HCT116 (cell line): ENCODE data around the gene PAPOLG.

Source experiments
- CTCF ChIP-seq, 3 experiments: fragments of 200-600 bp in 1 of 3; sonication (generic) in 1 of 3; IDR thresholded peaks in 2 of 3; conservative IDR thresholded peaks in 1 of 3; 2 replicates each; pipeline ENCODE4 v1.5.1; 2012 to 2017; ENCODE audit warnings: low read depth in 2 of 3, low read length in 2 of 3, antibody characterized with exemption in 1 of 3, borderline replicate concordance in 1 of 3, control low read depth in 1 of 3, mild to moderate bottlenecking in 1 of 3, mixed read lengths in 1 of 3, mixed run types in 1 of 3, moderate library complexity in 1 of 3; ENCODE audit not compliant: insufficient read depth in 1 of 3
- ELF1 ChIP-seq: IDR thresholded peaks from 2 replicates; pipeline ENCODE4 v1.6.1; 2012; ENCODE audit warnings: low read depth, borderline replicate concordance
- EZH2 ChIP-seq: fragments of 200-600 bp; sonication (generic); IDR thresholded peaks from 2 replicates; pipeline ENCODE4 v1.6.1; 2017; ENCODE audit warnings: antibody characterized with exemption, mixed run types
- EZH2phosphoT487 ChIP-seq: fragments of 200-600 bp; IDR thresholded peaks from 2 replicates; pipeline ENCODE4 v1.6.1; 2018; ENCODE audit warnings: antibody characterized with exemption, borderline replicate concordance
- MAX ChIP-seq: IDR thresholded peaks from 2 replicates; pipeline ENCODE4 v1.6.1; 2012
- POLR2A ChIP-seq: IDR thresholded peaks from 2 replicates; pipeline ENCODE4 v1.7.0; 2011; ENCODE audit warnings: borderline replicate concordance; ENCODE audit not compliant: insufficient read depth, insufficient read length; ENCODE audit errors: extremely low read depth
- POLR2AphosphoS5 ChIP-seq: IDR thresholded peaks from 2 replicates; pipeline ENCODE4 v1.6.1; 2011; ENCODE audit warnings: mild to moderate bottlenecking, low read depth, low read length, moderate library complexity
- RAD21 ChIP-seq: IDR thresholded peaks from 2 replicates; pipeline ENCODE4 v1.6.1; 2012; ENCODE audit warnings: low read depth, mild to moderate bottlenecking
- SIN3A ChIP-seq: IDR thresholded peaks from 2 replicates; pipeline ENCODE4 v1.6.1; 2012; ENCODE audit warnings: low read depth
- SRF ChIP-seq: IDR thresholded peaks from 2 replicates; pipeline ENCODE4 v1.6.1; 2012; ENCODE audit warnings: low read depth
- TCF7L2 ChIP-seq: IDR thresholded peaks from 2 replicates; pipeline ENCODE4 v1.7.0; 2011; ENCODE audit warnings: borderline replicate concordance, inconsistent platforms; ENCODE audit not compliant: insufficient read depth, insufficient read length; ENCODE audit errors: extremely low read depth
- YY1 ChIP-seq: IDR thresholded peaks from 2 replicates; pipeline ENCODE4 v1.6.1; 2011; ENCODE audit warnings: low read length, low read depth, moderate library complexity, mild to moderate bottlenecking; ENCODE audit not compliant: insufficient replicate concordance; ENCODE audit errors: extremely low read depth
- ZBTB33 ChIP-seq: IDR thresholded peaks from 2 replicates; pipeline ENCODE4 v1.6.1; 2011; ENCODE audit warnings: mild to moderate bottlenecking, low read length, moderate library complexity; ENCODE audit not compliant: insufficient replicate concordance; ENCODE audit errors: extremely low read depth
- ZNF274 ChIP-seq: fragments of 200-500 bp; sonication (Bioruptor generic); IDR thresholded peaks from 2 replicates; pipeline ENCODE4 v1.6.1; 2014; ENCODE audit warnings: mild to moderate bottlenecking, low read depth, low read length, inconsistent platforms

GRCh38 chr2:60826111-60826510 is 70.0 kb downstream of the PAPOLG start:
- TF ChIP-seq CTCF (IDR thresholded peaks at IDR 0.05 in 2 of 3, conservative IDR thresholded peaks at IDR 0.05 in 1 of 3; ENCODE audit: borderline replicate concordance in 1 of 3, insufficient read depth in 1 of 3, low read depth in 2 of 3, low read length in 2 of 3) (no peak), ZNF274 (no peak), EZH2phosphoT487 (no peak), EZH2 (no peak), SIN3A (no peak), RAD21 (no peak), SRF (no peak), POLR2AphosphoS5 (no peak), MAX (no peak), POLR2A (no peak), ZBTB33 (no peak), ELF1 (no peak), TCF7L2 (no peak), YY1 (no peak)
